Right lobe of liver (tissue), 6 donors: ENCODE data around the gene KCNQ5. TPM values are rescaled to one million over a fixed set of nuclear protein-coding genes. Genes with fewer than 3 reads are reported as not detected.

Experiments used
- ATAC-seq, 4 donors: fragments of 200-7000 bp; cut with Tn5 transposase; one replicate each; pipeline ENCODE4 v1.9.1; 2020; ENCODE audit warnings: mild to moderate bottlenecking in 4 of 4, moderate library complexity in 4 of 4
- DNase-seq, 3 donors: peaks; one replicate each; pipeline ENCODE4 v3.0.0-alpha.2; 2020
- H3K27ac ChIP-seq, 3 donors: fragments of 200-600 bp; one replicate each; pipeline ENCODE4 v1.8.0; 2022
- H3K27me3 ChIP-seq, 2 donors: fragments of 200-600 bp; one replicate each; pipeline ENCODE4 v1.8.0; 2022
- H3K36me3 ChIP-seq, 4 donors: fragments of 200-600 bp; sonication (generic) in 1 of 4; one replicate each; pipeline versions ENCODE4 v1.5.1 to v1.8.0; 2017 to 2022; ENCODE audit warnings: control low read depth in 1 of 4
- H3K4me1 ChIP-seq, 4 donors: fragments of 200-600 bp; sonication (generic) in 1 of 4; one replicate each; pipeline versions ENCODE4 v1.5.1 to v1.8.0; 2017 to 2022; ENCODE audit warnings: control low read depth in 1 of 4
- H3K4me3 ChIP-seq, 3 donors: fragments of 200-600 bp; one replicate each; pipeline ENCODE4 v1.8.0; 2022
- H3K9me3 ChIP-seq, 4 donors: fragments of 200-600 bp; sonication (generic) in 1 of 4; one replicate each; pipeline versions ENCODE4 v1.5.1 to v1.8.0; 2017 to 2022; ENCODE audit warnings: control low read depth in 1 of 4
- POLR2A ChIP-seq: fragments of 450-650 bp; IDR thresholded peaks from one replicate; pipeline ENCODE4 v1.6.1; 2017; ENCODE audit warnings: antibody characterized with exemption, mild to moderate bottlenecking
- WGBS: methylation state at CpG from one replicate; pipeline ENCODE4 v1.1.6; 2018; ENCODE audit warnings: low coverage, low lambda C conversion rate; ENCODE audit not compliant: insufficient coverage; ENCODE audit errors: missing lambda C conversion rate; 5-methylcytosine and 5-hydroxymethylcytosine counted together
- intact Hi-C, 2 donors: fragments of 100-400 bp; cut with DNase I; formaldehyde crosslinking; loops; one replicate each; pipeline versions ENCODE4 v1.11.2 to v1.14.1; 2022
- total RNA-seq, 6 experiments: library from RNA; depleted of rRNA in 2 of 6; stranded (reverse); fragments of >200 nt in 2 of 6; fragmentation: NEBNext Ultra II Directional in 3 of 6; extraction: Animal tissue kit (Norgen Biotek cat#: 25700) in 3 of 6; gene quantifications; one replicate each; pipeline versions ENCODE4 v1.1.0 to v1.2.4, GENCODE V29; 2016 to 2023
- TF ChIP-seq, protein P1 (sequence below), 4 donors: fragments of 200-600 bp in 3 of 4; fragments of 450-650 bp in 1 of 4; IDR thresholded peaks; one replicate each; pipeline versions ENCODE4 v1.5.1 to v1.8.0; 2016 to 2022; ENCODE audit warnings: antibody characterized with exemption in 4 of 4, mild to moderate bottlenecking in 2 of 4
- donor health status: DM: no; HTN: yes; CAD: no.
- donor health status: DM: no; HTN: no; CAD: no.
- donor health status: DM: no; HTN: no; CAD: no.
- donor health status: DM: no; HTN: yes; CAD: no.
- donor health status: DM: no; HTN: yes; CAD: no.

Gene KCNQ5
- total RNA-seq, 6 experiments from 2014 or later = 0.04 to 0.11 TPM; not detected in 4

DNA sequence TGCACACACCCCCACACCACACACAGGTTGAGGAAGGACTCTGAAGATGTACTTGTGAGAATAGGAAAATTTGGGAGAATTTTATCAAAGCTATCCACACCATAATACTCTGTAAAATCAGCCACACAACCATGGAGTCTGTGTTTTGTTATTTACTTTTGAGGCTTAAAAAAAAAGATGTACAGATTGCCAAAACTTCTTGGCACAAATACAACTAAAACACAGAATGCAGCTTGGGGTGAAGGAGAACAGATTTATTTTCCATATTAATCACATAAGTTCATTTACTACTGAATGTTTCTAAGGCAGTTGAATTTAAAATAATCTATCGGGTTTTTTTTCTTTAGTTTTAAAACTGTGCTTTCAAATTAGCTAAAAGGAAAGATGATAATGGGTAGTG lies 32.8 kb upstream of the KCNQ5 start:
- Histone ChIP-seq H3K4me1 (no peaks in the 10 kb centered on the region), H3K36me3 (no peaks in the 10 kb centered on the region), H3K9me3 (no peaks in the 10 kb centered on the region), H3K27me3 (no peaks in the 10 kb centered on the region), H3K4me3 (no peak overlapping the region), H3K27ac (no peak overlapping the region)
- 50% methylated on average over 1 of the region's 1 CpG for WGBS
- ATAC-seq (no peak), DNase-seq (no peak)
- TF ChIP-seq POLR2A = no peak
- TF ChIP-seq, protein P1, sequence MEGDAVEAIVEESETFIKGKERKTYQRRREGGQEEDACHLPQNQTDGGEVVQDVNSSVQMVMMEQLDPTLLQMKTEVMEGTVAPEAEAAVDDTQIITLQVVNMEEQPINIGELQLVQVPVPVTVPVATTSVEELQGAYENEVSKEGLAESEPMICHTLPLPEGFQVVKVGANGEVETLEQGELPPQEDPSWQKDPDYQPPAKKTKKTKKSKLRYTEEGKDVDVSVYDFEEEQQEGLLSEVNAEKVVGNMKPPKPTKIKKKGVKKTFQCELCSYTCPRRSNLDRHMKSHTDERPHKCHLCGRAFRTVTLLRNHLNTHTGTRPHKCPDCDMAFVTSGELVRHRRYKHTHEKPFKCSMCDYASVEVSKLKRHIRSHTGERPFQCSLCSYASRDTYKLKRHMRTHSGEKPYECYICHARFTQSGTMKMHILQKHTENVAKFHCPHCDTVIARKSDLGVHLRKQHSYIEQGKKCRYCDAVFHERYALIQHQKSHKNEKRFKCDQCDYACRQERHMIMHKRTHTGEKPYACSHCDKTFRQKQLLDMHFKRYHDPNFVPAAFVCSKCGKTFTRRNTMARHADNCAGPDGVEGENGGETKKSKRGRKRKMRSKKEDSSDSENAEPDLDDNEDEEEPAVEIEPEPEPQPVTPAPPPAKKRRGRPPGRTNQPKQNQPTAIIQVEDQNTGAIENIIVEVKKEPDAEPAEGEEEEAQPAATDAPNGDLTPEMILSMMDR (IDR thresholded peaks at IDR 0.05) = no peak
- intact Hi-C loops = no loop called here

GRCh38 chr6:72595812-72596211 lies 26.1 kb upstream of the KCNQ5 start:
- no peak for TF ChIP-seq POLR2A
- TF ChIP-seq, protein P1 (IDR thresholded peaks at IDR 0.05) = no peak
- 64% methylated on average over 3 of the region's 3 CpGs for WGBS
- H3K9me3 ChIP-seq = no peaks in the 10 kb centered on the region
- no peak for ATAC-seq
- H3K4me3 ChIP-seq = no peak overlapping the region
- intact Hi-C loops = no loop called here
- DNase-seq = no peak
- H3K36me3 ChIP-seq = no peaks in the 10 kb centered on the region
- H3K27ac ChIP-seq = no peak overlapping the region
- H3K27me3 ChIP-seq = no peaks in the 10 kb centered on the region
- no peaks in the 10 kb centered on the region for H3K4me1 ChIP-seq

DNA sequence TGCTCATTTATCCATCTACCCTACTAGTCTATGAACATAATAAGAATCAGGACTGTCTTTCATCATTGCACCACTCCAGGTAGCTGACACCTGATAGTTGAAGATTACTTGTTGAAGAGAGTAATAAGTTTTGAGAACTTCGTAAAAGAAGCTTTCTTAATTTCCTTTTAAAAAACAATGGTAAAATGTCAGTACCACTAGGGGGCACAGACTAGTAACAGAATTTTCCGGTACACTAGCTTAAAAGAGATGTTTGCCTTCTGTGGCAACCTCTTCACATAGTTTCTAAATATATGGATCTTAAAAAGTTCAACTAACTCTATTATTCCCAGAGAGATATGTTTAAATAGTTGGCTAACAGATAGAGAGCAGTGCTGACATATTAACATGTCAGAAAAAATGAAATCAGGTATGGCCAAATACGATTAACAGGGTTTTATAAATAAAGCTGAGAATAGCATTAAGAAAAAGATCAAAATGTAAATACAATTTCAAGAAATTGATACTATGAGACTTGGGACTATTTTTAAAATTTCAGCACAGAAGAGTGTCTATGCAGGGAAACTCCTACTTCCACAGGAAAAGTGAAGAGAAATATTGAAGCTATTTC lies 5.4 kb upstream of the KCNQ5 start:
- Histone ChIP-seq H3K27me3 (no peaks in the 10 kb centered on the region), H3K9me3 (no peaks in the 10 kb centered on the region), H3K36me3 (no peaks in the 10 kb centered on the region), H3K27ac (no peak overlapping the region), H3K4me1 (peaks cover 0 to 14% (median 0%) of the 10 kb centered on the region in 4 donors), H3K4me3 (no peak overlapping the region)
- TF ChIP-seq, protein P1 (IDR thresholded peaks at IDR 0.05) = peak; percentile 33 to 54 (median 52)
- no peak for TF ChIP-seq POLR2A
- intact Hi-C loops = no loop called here
- 27% methylated on average over 3 of the region's 3 CpGs for WGBS
- peak in 1 of 4 donors; percentile 40 for ATAC-seq
- DNase-seq = no peak

- Histone ChIP-seq H3K9me3 (no peaks in the 10 kb centered on the region), H3K27ac (no peak overlapping the region), H3K4me3 (no peak overlapping the region), H3K27me3 (no peaks in the 10 kb centered on the region), H3K4me1 (peaks cover 0 to 24% (median 0%) of the 10 kb centered on the region in 4 donors), H3K36me3 (no peaks in the 10 kb centered on the region)
- DNase-seq = no peak
- 72% methylated on average over 3 of the region's 3 CpGs for WGBS
- ATAC-seq = no peak
- TF ChIP-seq POLR2A = no peak
- TF ChIP-seq, protein P1 (IDR thresholded peaks at IDR 0.05) = no peak
- intact Hi-C loops = no loop called here
Measured at GRCh38 chr6:72617721-72618120, 4.1 kb upstream of the KCNQ5 start.
